ENCODE data around the gene C17orf58. TPM values are rescaled to one million over a fixed set of nuclear protein-coding genes. Genes with fewer than 3 reads are reported as not detected.

C17orf58 gene
- total RNA-seq, 2 experiments from 2014 or later, result 12.4 TPM

Other genes with a start within 250 kb of the C17orf58 start
- 10 to 100 TPM; 92.9 to 94.5 TPM for gene BPTF, start 171.0 kb downstream of the C17orf58 start, total RNA-seq
- gene KPNA2, start 39.3 kb upstream of the C17orf58 start, total RNA-seq, result 100 to 1,000 TPM; 227 TPM

Data from activated CD4-positive, alpha-beta memory T cell treated with anti-CD3 and anti-CD28 coated beads, Interleukin-2, amount 10 ng/mL, durations not matched to agents 7 days and 5 days (primary cell).